Esophagus squamous epithelium (tissue), 4 donors: ENCODE data around the gene NELL1.

Experiments
- CTCF ChIP-seq, 6 experiments: fragments of 450-650 bp in 4 of 6; fragments of 200-600 bp in 2 of 6; sonication (generic) in 2 of 6; IDR thresholded peaks; one replicate each; pipeline ENCODE4 v1.5.1; 2016 to 2019; ENCODE audit warnings: antibody characterized with exemption in 6 of 6, mild to moderate bottlenecking in 4 of 6, moderate library complexity in 4 of 6
- POLR2A ChIP-seq, 4 donors: fragments of 450-650 bp; IDR thresholded peaks; one replicate each; pipeline ENCODE4 v1.6.1; 2017; ENCODE audit warnings: antibody characterized with exemption in 4 of 4, mild to moderate bottlenecking in 4 of 4, moderate library complexity in 3 of 4

GRCh38 chr11:20668131-20668809 is 1.1 kb upstream of the NELL1 start:
- TF ChIP-seq CTCF (IDR thresholded peaks at IDR 0.05) (no peak), POLR2A (IDR thresholded peaks at IDR 0.05) (no peak)
